Activated CD8-positive, alpha-beta T cell treated with anti-CD3 and anti-CD28 coated beads for 36 hours (primary cell): ENCODE measurements around the gene DYRK1A. TPM values are rescaled to one million over a fixed set of nuclear protein-coding genes. Genes with fewer than 3 reads are reported as not detected.

Experiments
- ATAC-seq: fragments of 200-7000 bp; cut with Tn5 transposase; one replicate; pipeline ENCODE4 v1.10.0; 2021; ENCODE audit warnings: mild to moderate bottlenecking, moderate library complexity
- CTCF ChIA-PET: fragments of 350-600 bp; sonication (Branson Sonifier 250); formaldehyde crosslinking; loops from one replicate; lab custom pipeline; 2021; ENCODE audit warnings: antibody characterized with exemption; lab: Charles Lee
- POLR2A ChIA-PET: fragments of 350-600 bp; sonication (Branson Sonifier 250); formaldehyde crosslinking; loops from one replicate; lab custom pipeline; 2021; ENCODE audit warnings: antibody characterized with exemption; lab: Charles Lee
- DNase-seq: peaks from one replicate; pipeline ENCODE4 v3.0.0-alpha.2; 2020
- H3K27ac Mint-ChIP-seq: one replicate; pipeline ENCODE4 v1.8.0; 2021; ENCODE audit warnings: mild to moderate bottlenecking, mixed read lengths
- H3K27me3 Mint-ChIP-seq: one replicate; pipeline ENCODE4 v1.8.0; 2021; ENCODE audit warnings: mixed read lengths
- H3K36me3 Mint-ChIP-seq: one replicate; pipeline ENCODE4 v1.8.0; 2021; ENCODE audit warnings: low read depth, mixed read lengths
- H3K4me1 Mint-ChIP-seq: one replicate; pipeline ENCODE4 v1.8.0; 2021; ENCODE audit warnings: low read depth, mixed read lengths
- H3K4me3 Mint-ChIP-seq: one replicate; pipeline ENCODE4 v1.8.0; 2021; ENCODE audit warnings: mild to moderate bottlenecking, moderate library complexity, mixed read lengths
- H3K9me3 Mint-ChIP-seq: one replicate; pipeline ENCODE4 v1.8.0; 2021; ENCODE audit warnings: mixed read lengths
- CTCF ChIP-seq: fragments of 200-600 bp; IDR thresholded peaks from one replicate; pipeline ENCODE4 v1.8.0; 2022; ENCODE audit warnings: antibody characterized with exemption, mild to moderate bottlenecking
- intact Hi-C: fragments of 100-400 bp; cut with micrococcal nuclease; formaldehyde crosslinking; loops from one replicate; pipeline ENCODE4 v1.10.0; 2022
- total RNA-seq, 2 experiments: library from RNA; stranded (reverse); gene quantifications; one replicate each; pipeline ENCODE4 v1.2.3, GENCODE V29; 2021

Gene DYRK1A
- total RNA-seq, 2 experiments from 2014 or later = 57.5 to 58.7 TPM

- H3K27me3 Mint-ChIP-seq = no peaks in the 10 kb centered on the region
- ChIA-PET CTCF (no interaction called here), POLR2A (interaction anchor here (1.4 kb wide), 1 partner anchor 48 kb away, joined by 4 read pairs; no protein-coding TSS in a partner anchor)
- peaks cover 23% of the 10 kb centered on the region for H3K36me3 Mint-ChIP-seq
- no peaks in the 10 kb centered on the region for H3K9me3 Mint-ChIP-seq
- H3K4me1 Mint-ChIP-seq = peaks cover 82% of the 10 kb centered on the region
- ATAC-seq (no peak), DNase-seq (peak; percentile 38)
- no peak overlapping the region for H3K4me3 Mint-ChIP-seq
- peak overlapping the region; percentile 79 for H3K27ac Mint-ChIP-seq
- no peak for TF ChIP-seq CTCF
- intact Hi-C loops = loop anchor here (5.0 kb wide), 1 partner anchor 83 kb away; no protein-coding TSS in a partner anchor
Observed at GRCh38 chr21:37455504-37455911, 88.9 kb downstream of the DYRK1A start.

DNA sequence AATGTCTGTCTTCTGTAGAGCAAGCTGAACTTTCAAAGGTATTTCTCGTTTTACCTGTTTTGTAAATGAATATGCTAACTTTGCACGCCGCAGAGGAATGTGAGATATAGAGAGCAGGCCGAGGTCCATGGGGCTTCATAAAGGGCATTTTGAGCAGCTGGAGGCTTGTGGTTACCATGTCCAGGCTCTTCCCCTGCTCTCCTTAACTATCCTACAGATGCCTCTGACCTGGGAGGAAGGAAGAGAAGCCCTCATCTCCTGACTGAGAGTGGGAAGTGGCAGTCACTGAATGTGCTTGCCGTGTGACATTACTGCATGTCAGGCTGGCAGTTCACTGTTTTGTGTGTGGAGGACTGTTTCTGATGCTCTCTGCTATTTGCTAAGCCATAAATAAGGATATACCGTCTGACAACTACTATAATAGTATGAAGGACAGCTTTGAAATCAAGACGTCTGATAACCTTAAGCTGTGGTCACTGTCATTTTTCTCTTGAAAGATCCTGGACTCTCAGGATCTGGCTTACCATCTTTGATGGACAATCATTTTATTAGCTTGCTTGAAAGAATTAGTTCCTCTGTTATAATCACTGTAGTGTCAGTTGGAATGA lies 92.2 kb downstream of the DYRK1A start:
- peaks cover 2% of the 10 kb centered on the region for H3K9me3 Mint-ChIP-seq
- TF ChIP-seq CTCF = no peak
- H3K27me3 Mint-ChIP-seq = no peaks in the 10 kb centered on the region
- H3K36me3 Mint-ChIP-seq = peaks cover 15% of the 10 kb centered on the region
- peaks cover 84% of the 10 kb centered on the region for H3K4me1 Mint-ChIP-seq
- DNase-seq (no peak), ATAC-seq (no peak)
- H3K27ac Mint-ChIP-seq = peak overlapping the region; percentile 83
- ChIA-PET CTCF (interaction anchor here (1.3 kb wide), 2 partner anchors 10 to 105 kb away, joined by 4 read pairs; no protein-coding TSS in a partner anchor), POLR2A (interaction anchor here (0.5 to 1.5 kb wide), 3 partner anchors 91 to 1764 kb away, joined by 3 to 5 read pairs (median 4); no protein-coding TSS in a partner anchor)
- H3K4me3 Mint-ChIP-seq = no peak overlapping the region
- intact Hi-C loops = loop anchor here (5.0 kb wide), 1 partner anchor 86 kb away; no protein-coding TSS in a partner anchor

DNA sequence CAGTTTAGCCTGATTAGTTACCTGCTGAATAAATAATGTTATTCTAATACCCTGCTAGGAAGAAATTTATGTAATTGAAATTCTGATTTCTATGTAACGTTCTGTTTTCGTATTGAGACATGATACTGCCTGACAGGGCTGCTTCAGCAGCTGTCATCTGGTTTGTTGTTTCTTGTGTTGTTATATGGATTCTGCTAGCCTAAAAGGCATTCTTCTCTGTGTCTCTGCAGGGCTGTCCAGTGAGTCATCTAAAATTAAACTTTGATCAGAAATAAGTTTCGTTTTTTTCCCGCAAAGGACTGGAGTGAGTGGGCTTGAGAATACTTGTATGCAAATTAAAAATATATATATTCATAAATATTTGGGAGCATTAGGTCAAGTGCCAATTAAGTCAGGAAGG lies 93.0 kb downstream of the DYRK1A start:
- Mint-ChIP-seq H3K27ac (peak overlapping the region; percentile 55), H3K4me1 (peaks cover 87% of the 10 kb centered on the region), H3K36me3 (peaks cover 14% of the 10 kb centered on the region), H3K27me3 (no peaks in the 10 kb centered on the region), H3K4me3 (no peak overlapping the region), H3K9me3 (peaks cover 2% of the 10 kb centered on the region)
- no peak for TF ChIP-seq CTCF
- CTCF ChIA-PET = no interaction called here
- POLR2A ChIA-PET = interaction anchor here (0.5 kb wide), 1 partner anchor 1763 kb away, joined by 3 read pairs; no protein-coding TSS in a partner anchor
- DNase-seq (no peak), ATAC-seq (no peak)
- intact Hi-C loops = loop anchor here (5.0 kb wide), 1 partner anchor 87 kb away; no protein-coding TSS in a partner anchor

DNA sequence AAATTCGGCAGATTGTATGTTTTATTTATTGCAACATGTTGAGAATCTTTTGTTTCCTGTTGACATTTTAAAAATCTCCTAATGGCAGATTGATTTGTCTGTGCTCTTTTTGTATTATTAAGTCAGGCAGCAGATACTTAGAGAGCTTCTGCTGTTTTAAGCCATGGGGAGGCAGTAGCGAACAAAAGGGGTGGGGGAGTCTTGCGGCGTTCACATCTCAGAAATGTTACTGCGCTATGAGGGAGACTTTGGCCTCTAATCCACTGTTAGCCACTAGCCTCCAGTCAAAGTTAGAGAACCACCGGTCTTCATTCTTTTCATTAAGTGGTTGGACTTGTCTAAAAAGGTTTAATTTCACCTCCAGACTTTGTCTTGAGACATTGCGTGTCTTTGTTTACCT lies 93.6 kb downstream of the DYRK1A start:
- POLR2A ChIA-PET = no interaction called here
- CTCF ChIA-PET = no interaction called here
- peaks cover 2% of the 10 kb centered on the region for H3K9me3 Mint-ChIP-seq

More for the DNA sequence above, 93.6 kb downstream of the DYRK1A start:
- no peak overlapping the region for H3K27ac Mint-ChIP-seq
- intact Hi-C loops = no loop called here
- no peak for TF ChIP-seq CTCF
- no peak overlapping the region for H3K4me3 Mint-ChIP-seq
- H3K4me1 Mint-ChIP-seq = peaks cover 86% of the 10 kb centered on the region
- DNase-seq (no peak), ATAC-seq (no peak)
- peaks cover 13% of the 10 kb centered on the region for H3K36me3 Mint-ChIP-seq
- H3K27me3 Mint-ChIP-seq = no peaks in the 10 kb centered on the region
